Body of pancreas (tissue), 4 donors: ENCODE data around the gene SMPD3. TPM values are rescaled to one million over a fixed set of nuclear protein-coding genes. Genes with fewer than 3 reads are reported as not detected.
A peak's percentile ranks its signal among the peaks of the same experiment; 100 is the strongest.

Experiments used
- ATAC-seq: fragments of 150-250 bp; one replicate; pipeline ENCODE4 v1.9.1; 2016
- DNase-seq, 4 donors: peaks; one replicate each; pipeline ENCODE4 v3.0.0-alpha.2; 2019
- H3K27ac ChIP-seq, 4 donors: fragments of 200-600 bp; sonication (generic); 1 replicate in 3 of 4; 2 replicates in 1 of 4; pipeline versions ENCODE4 v1.5.1 to v1.6.1; 2016 to 2019; ENCODE audit warnings: mild to moderate bottlenecking in 1 of 4, mixed read lengths in 1 of 4, moderate library complexity in 1 of 4
- H3K27me3 ChIP-seq, 2 donors: fragments of 200-600 bp; sonication (generic); one replicate each; pipeline ENCODE4 v1.6.0; 2016; ENCODE audit warnings: mild to moderate bottlenecking in 1 of 2
- H3K36me3 ChIP-seq, 2 donors: fragments of 200-600 bp; sonication (generic); replicated peaks in 1 of 2; 2 replicates each; pipeline ENCODE4 v1.5.1; 2016; ENCODE audit warnings: low read depth in 2 of 2; ENCODE audit not compliant: insufficient read depth in 1 of 2
- H3K4me1 ChIP-seq: fragments of 200-600 bp; sonication (generic); one replicate; pipeline ENCODE4 v1.6.0; 2016
- H3K4me3 ChIP-seq, 2 donors: fragments of 200-600 bp; sonication (generic); 1 replicate in 1 of 2; 2 replicates in 1 of 2; pipeline ENCODE4 v1.5.1; 2016 to 2019
- H3K9me3 ChIP-seq, 3 donors: fragments of 200-600 bp; sonication (generic); 1 replicate in 2 of 3; 2 replicates in 1 of 3; pipeline ENCODE4 v1.5.1; 2016
- POLR2A ChIP-seq, 3 donors: fragments of 450-650 bp; IDR thresholded peaks; one replicate each; pipeline ENCODE4 v1.6.1; 2016; ENCODE audit warnings: antibody characterized with exemption in 3 of 3, mild to moderate bottlenecking in 2 of 3
- WGBS, 2 donors: methylation state at CpG; one replicate each; pipeline ENCODE4 v1.1.5; 2017; 5-methylcytosine and 5-hydroxymethylcytosine counted together
- intact Hi-C: fragments of 100-400 bp; cut with DNase I; formaldehyde crosslinking; loops from one replicate; pipeline ENCODE4 v1.15.1; 2023
- total RNA-seq, 2 donors: library from RNA; depleted of rRNA; stranded (reverse); fragments of >200 nt; gene quantifications; one replicate each; pipeline ENCODE4 v1.1.0, GENCODE V29; 2016
- TF ChIP-seq, protein P1 (sequence below), 7 experiments: fragments of 450-650 bp in 4 of 7; fragments of 200-600 bp in 3 of 7; sonication (generic) in 3 of 7; IDR thresholded peaks; one replicate each; pipeline ENCODE4 v1.5.1; 2016 to 2019; ENCODE audit warnings: antibody characterized with exemption in 7 of 7

Gene SMPD3
- total RNA-seq, 2 donors from 2014 or later, result 1.3 to 4.6 TPM

GRCh38 chr16:68473358-68474070 lies 25.2 kb upstream of the SMPD3 start:
- TF ChIP-seq POLR2A (IDR thresholded peaks at IDR 0.05), result no peak
- TF ChIP-seq, protein P1, sequence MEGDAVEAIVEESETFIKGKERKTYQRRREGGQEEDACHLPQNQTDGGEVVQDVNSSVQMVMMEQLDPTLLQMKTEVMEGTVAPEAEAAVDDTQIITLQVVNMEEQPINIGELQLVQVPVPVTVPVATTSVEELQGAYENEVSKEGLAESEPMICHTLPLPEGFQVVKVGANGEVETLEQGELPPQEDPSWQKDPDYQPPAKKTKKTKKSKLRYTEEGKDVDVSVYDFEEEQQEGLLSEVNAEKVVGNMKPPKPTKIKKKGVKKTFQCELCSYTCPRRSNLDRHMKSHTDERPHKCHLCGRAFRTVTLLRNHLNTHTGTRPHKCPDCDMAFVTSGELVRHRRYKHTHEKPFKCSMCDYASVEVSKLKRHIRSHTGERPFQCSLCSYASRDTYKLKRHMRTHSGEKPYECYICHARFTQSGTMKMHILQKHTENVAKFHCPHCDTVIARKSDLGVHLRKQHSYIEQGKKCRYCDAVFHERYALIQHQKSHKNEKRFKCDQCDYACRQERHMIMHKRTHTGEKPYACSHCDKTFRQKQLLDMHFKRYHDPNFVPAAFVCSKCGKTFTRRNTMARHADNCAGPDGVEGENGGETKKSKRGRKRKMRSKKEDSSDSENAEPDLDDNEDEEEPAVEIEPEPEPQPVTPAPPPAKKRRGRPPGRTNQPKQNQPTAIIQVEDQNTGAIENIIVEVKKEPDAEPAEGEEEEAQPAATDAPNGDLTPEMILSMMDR (IDR thresholded peaks at IDR 0.05), result no peak
- DNase-seq, result no peak
- no peak overlapping the region for H3K27ac ChIP-seq
- H3K9me3 ChIP-seq, result no peaks in the 10 kb centered on the region
- WGBS, 2 donors, result 77 to 88% methylated on average over 6 to 7 of the region's 7 CpGs
- no peaks in the 10 kb centered on the region for H3K27me3 ChIP-seq
- no peaks in the 10 kb centered on the region for H3K36me3 ChIP-seq
- H3K4me1 ChIP-seq, result peaks cover 15% of the 10 kb centered on the region
- intact Hi-C loops, result no loop called here
- ATAC-seq, result no peak
- H3K4me3 ChIP-seq, result no peak overlapping the region

DNA sequence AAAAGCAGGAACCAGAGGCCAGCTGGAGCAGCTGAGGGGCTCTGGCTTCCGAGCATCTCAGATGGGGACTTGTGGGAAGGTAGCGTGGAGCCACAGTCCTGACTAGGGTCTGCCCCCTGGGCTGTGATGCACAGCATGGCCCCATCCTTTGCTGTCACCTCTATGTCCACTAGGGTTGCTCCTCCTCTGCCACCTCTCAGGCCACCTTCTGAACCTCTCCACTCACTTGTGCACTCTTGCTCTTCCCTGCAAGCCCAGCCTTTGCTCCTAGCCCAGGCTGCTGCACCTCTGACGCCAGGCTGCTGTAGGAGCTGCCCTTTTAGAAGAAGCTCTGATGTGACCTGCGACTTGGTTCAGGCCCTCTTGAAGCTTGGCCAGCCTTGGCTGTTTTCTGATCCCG lies 24.3 kb upstream of the SMPD3 start:
- peaks cover 15% of the 10 kb centered on the region for H3K4me1 ChIP-seq

GRCh38 chr16:68470461-68471150 lies 22.3 kb upstream of the SMPD3 start:
- Histone ChIP-seq H3K4me1 (peaks cover 15% of the 10 kb centered on the region), H3K4me3 (no peak overlapping the region), H3K36me3 (no peaks in the 10 kb centered on the region), H3K9me3 (no peaks in the 10 kb centered on the region), H3K27me3 (no peaks in the 10 kb centered on the region), H3K27ac (peak overlapping the region in 3 of 4 donors; percentile 45 to 72 (median 63))
- intact Hi-C loops, result no loop called here
- DNase-seq (peak in 1 of 4 donors; percentile 65), ATAC-seq (peak; percentile 49)
- TF ChIP-seq, protein P1 (IDR thresholded peaks at IDR 0.05), result no peak
- TF ChIP-seq POLR2A (IDR thresholded peaks at IDR 0.05), result no peak
- 63 to 66% methylated on average over 6 to 11 of the region's 11 CpGs for WGBS, 2 donors

More for the DNA sequence above, 24.3 kb upstream of the SMPD3 start:
- Histone ChIP-seq H3K36me3 (no peaks in the 10 kb centered on the region), H3K27ac (no peak overlapping the region), H3K9me3 (no peaks in the 10 kb centered on the region), H3K4me3 (no peak overlapping the region), H3K27me3 (no peaks in the 10 kb centered on the region)
- DNase-seq, result no peak
- no peak for ATAC-seq
- TF ChIP-seq, protein P1 (IDR thresholded peaks at IDR 0.05), result no peak
- intact Hi-C loops, result no loop called here
- WGBS, 2 donors, result 91 to 92% methylated on average over 5 of the region's 5 CpGs

DNA sequence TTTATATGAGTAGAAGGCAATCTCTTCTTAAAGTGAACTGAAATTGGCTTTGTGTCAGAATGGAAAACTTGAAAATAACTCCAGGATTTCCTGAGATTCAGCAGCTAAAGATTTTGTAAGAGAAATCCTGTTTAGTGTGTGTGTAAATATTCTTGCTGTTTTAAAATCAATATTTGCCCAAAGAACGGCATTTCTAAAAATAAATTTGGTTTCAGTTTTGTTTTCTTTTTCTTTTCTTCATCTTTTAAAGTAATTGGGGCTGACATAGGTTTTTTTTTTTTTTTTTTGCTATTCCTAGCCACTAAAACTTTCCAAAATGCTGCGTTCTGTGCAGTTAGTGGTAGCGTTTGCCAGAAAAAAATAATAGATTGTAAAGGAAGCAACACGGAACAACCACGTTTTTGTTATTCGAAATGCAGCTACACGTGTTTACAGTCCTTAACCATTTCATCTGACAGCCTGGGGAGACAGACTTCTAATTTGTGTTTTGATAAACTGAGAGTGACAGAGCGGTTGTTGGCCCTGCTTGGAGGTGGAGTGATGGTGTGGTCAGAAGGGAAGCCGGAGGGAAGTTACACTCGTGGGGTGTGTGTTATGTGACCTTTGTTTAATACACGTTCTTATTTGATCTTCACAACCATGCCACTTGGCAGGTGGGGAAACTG lies 21.6 kb upstream of the SMPD3 start:
- DNase-seq (no peak), ATAC-seq (peak; percentile 22)
- H3K4me3 ChIP-seq, result no peak overlapping the region
- intact Hi-C loops, result no loop called here
- H3K27me3 ChIP-seq, result no peaks in the 10 kb centered on the region
- peaks cover 15% of the 10 kb centered on the region for H3K4me1 ChIP-seq
- H3K36me3 ChIP-seq, result no peaks in the 10 kb centered on the region
- 3 to 5% methylated on average over 11 of the region's 11 CpGs for WGBS, 2 donors
- peak overlapping the region in 3 of 4 donors; percentile 45 to 72 (median 63) for H3K27ac ChIP-seq
- TF ChIP-seq POLR2A (IDR thresholded peaks at IDR 0.05), result no peak
- TF ChIP-seq, protein P1 (IDR thresholded peaks at IDR 0.05), result no peak
- no peaks in the 10 kb centered on the region for H3K9me3 ChIP-seq
